ENCODE results near the gene BANP.

GRCh38 chr16:87938412-87938949 is 12.8 kb upstream of the BANP start:
- no peak for TF ChIP-seq CTCF (IDR thresholded peaks at IDR 0.05; ENCODE audit: low read length)
- no peak for TF ChIP-seq EZH2 (IDR thresholded peaks at IDR 0.05; ENCODE audit: borderline replicate concordance, low read length)

Measured in OCI-LY1 (cell line).